ENCODE measurements around the gene CDC42SE2. TPM values are rescaled to one million over a fixed set of nuclear protein-coding genes. Genes with fewer than 3 reads are reported as not detected.
A peak's percentile ranks its signal among the peaks of the same experiment; 100 is the strongest.

Gene CDC42SE2
- total RNA-seq, 1 donor from 2014 or later, result 73.2 TPM

DNA sequence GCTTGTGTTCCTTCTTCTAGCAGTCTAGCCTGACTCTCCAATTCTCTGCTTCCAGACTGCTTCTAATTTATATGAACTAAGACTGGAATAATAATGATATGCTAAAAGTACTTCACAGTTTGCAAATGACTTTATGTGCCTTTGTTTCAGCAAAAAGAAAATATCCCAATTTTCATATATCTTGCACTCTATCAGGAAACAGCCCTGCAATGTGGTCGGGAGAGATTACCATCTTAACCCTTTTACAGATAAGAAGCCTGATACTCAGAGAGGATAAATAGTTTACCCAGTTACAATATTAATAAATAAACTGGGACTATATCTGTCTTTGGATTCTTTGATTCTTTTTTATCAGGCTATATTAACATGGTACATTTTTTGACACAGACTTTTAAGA lies 126.0 kb downstream of the CDC42SE2 start:
- no peak for DNase-seq (ENCODE audit: low read depth)
- no peak overlapping the region for H3K4me3 ChIP-seq (ENCODE audit: low read depth, low read length)
- TF ChIP-seq, protein P1, sequence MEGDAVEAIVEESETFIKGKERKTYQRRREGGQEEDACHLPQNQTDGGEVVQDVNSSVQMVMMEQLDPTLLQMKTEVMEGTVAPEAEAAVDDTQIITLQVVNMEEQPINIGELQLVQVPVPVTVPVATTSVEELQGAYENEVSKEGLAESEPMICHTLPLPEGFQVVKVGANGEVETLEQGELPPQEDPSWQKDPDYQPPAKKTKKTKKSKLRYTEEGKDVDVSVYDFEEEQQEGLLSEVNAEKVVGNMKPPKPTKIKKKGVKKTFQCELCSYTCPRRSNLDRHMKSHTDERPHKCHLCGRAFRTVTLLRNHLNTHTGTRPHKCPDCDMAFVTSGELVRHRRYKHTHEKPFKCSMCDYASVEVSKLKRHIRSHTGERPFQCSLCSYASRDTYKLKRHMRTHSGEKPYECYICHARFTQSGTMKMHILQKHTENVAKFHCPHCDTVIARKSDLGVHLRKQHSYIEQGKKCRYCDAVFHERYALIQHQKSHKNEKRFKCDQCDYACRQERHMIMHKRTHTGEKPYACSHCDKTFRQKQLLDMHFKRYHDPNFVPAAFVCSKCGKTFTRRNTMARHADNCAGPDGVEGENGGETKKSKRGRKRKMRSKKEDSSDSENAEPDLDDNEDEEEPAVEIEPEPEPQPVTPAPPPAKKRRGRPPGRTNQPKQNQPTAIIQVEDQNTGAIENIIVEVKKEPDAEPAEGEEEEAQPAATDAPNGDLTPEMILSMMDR (IDR thresholded peaks at IDR 0.05; ENCODE audit: insufficient read depth, low read length, severe bottlenecking), result no peak
- no peaks in the 10 kb centered on the region for H3K27me3 ChIP-seq (ENCODE audit: control insufficient read depth, insufficient read depth, low read length)
- H3K36me3 ChIP-seq (ENCODE audit: control insufficient read depth, insufficient read depth, low read length), result peaks cover 6% of the 10 kb centered on the region
- FAIRE-seq, result no peak

DNA sequence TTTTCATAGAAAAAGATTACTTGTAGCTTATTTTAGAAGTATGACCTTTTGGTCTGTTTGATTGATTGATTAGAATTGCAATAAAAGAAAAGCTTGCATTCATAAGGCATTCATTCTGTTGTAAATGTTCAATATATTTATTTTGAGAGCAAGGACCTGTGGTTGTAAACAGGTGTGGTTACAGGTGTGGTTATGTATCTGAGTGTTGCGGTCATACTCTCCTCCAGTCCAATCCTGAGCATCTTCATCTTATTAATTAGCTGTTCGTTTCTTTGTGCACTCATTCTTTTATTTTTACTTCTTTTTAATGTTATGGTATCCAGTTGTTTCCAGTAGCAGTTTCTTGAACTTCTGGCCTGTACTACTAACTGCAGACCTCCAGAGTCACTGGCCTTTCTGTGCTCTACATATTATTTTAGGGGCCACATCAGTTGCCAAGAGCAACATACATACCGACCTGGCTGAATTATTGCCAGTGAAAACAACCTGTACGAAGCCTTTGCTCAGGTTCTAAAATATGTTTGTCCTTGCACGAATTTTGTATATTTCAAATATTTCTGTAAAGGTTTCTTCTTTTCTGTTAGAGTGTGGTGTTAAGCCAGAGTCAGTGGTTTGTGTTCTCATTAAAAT lies 128.7 kb downstream of the CDC42SE2 start:
- H3K36me3 ChIP-seq (ENCODE audit: control insufficient read depth, insufficient read depth, low read length), result peaks cover 5% of the 10 kb centered on the region
- FAIRE-seq (no peak), DNase-seq (ENCODE audit: low read depth) (no peak)
- H3K27me3 ChIP-seq (ENCODE audit: control insufficient read depth, insufficient read depth, low read length), result no peaks in the 10 kb centered on the region
- TF ChIP-seq, protein P1 (IDR thresholded peaks at IDR 0.05; ENCODE audit: insufficient read depth, low read length, severe bottlenecking), result no peak
- no peak overlapping the region for H3K4me3 ChIP-seq (ENCODE audit: low read depth, low read length)

DNA sequence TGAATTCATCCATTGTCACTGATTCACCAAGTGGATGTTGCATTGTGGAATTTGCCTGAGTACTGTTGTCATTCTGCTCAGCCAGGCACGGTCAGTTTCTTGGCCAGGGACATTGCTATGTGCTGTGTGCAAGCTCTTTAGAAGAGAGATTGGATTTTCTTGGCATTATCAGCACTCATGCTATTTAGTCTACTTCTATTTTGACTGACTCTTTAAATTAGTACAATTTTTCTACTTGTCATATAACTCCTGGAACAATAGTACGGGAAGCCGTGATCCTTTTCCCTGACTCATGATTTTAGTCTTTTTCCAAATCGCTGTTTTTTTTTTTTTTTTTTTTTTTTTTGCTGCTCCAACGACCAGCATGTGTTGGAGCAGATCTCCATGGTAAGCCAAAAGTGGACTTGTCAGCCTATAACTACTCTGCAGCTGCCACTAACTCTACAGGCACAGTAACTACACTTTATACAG lies 129.7 kb downstream of the CDC42SE2 start:
- no peak overlapping the region for H3K4me3 ChIP-seq (ENCODE audit: low read depth, low read length)
- no peaks in the 10 kb centered on the region for H3K27me3 ChIP-seq (ENCODE audit: control insufficient read depth, insufficient read depth, low read length)
- DNase-seq (ENCODE audit: low read depth) (no peak), FAIRE-seq (no peak)
- peaks cover 5% of the 10 kb centered on the region for H3K36me3 ChIP-seq (ENCODE audit: control insufficient read depth, insufficient read depth, low read length)
- TF ChIP-seq, protein P1 (IDR thresholded peaks at IDR 0.05; ENCODE audit: insufficient read depth, low read length, severe bottlenecking), result no peak

DNA sequence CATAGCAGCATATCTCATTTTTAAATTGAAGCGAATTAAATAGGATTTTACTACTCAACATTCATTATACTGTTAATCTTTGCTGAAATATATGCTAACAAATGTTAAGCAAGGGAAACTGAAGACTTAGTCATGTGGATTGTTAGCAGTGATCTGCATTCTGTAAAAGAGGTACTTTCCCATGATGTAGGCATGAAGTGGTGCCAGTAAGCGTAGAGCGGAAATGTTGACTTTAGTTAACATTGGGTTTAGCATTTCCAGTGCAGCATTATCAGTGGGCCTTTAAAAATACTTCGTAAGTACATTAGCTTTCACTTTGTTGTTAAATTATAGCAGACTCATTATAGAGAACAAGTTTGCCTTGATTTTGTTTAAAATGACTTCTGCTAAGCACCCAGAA lies 130.3 kb downstream of the CDC42SE2 start:
- peaks cover 5% of the 10 kb centered on the region for H3K36me3 ChIP-seq (ENCODE audit: control insufficient read depth, insufficient read depth, low read length)
- DNase-seq (ENCODE audit: low read depth), result peak; percentile 88
- TF ChIP-seq, protein P1 (IDR thresholded peaks at IDR 0.05; ENCODE audit: insufficient read depth, low read length, severe bottlenecking), result no peak
- no peak overlapping the region for H3K4me3 ChIP-seq (ENCODE audit: low read depth, low read length)
- no peak for FAIRE-seq
- no peaks in the 10 kb centered on the region for H3K27me3 ChIP-seq (ENCODE audit: control insufficient read depth, insufficient read depth, low read length)

DNA sequence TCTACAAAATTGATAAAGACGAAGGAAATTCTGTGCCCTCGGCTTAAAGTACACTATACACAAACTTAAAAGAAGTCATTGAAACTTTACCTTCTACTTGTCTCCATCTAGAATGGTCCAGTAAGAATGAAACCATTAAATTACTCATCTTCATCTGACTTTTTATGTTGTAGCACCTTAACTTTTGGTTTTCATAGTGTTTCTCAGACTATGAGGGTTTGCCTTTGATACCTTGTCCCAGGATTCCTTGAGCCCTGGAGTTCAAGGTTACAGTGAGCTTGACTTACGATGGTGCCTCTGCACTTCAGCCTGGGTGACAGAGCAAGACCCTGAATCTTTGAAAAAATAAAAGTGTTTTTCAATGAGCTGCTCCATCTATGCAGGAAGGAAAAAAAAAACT lies 132.2 kb downstream of the CDC42SE2 start:
- no peak for DNase-seq (ENCODE audit: low read depth)
- Histone ChIP-seq H3K36me3 (ENCODE audit: control insufficient read depth, insufficient read depth, low read length) (peaks cover 2% of the 10 kb centered on the region), H3K4me3 (ENCODE audit: low read depth, low read length) (no peak overlapping the region), H3K27me3 (ENCODE audit: control insufficient read depth, insufficient read depth, low read length) (no peaks in the 10 kb centered on the region)
- TF ChIP-seq, protein P1 (IDR thresholded peaks at IDR 0.05; ENCODE audit: insufficient read depth, low read length, severe bottlenecking), result no peak
- FAIRE-seq, result no peak
